Type B pancreatic cell (in vitro differentiated cells): ENCODE results near the gene NOL6. TPM values are rescaled to one million over a fixed set of nuclear protein-coding genes. Genes with fewer than 3 reads are reported as not detected.
"Not testable (repeated sequence)": the region's sequence is repeated elsewhere in the genome, so short reads cannot be mapped to it uniquely, and the experiment has no call there.

Experiments
- DNase-seq: peaks from one replicate; pipeline ENCODE4 v3.0.0; 2021; ENCODE audit warnings: mixed read lengths; ENCODE audit not compliant: unreplicated experiment; ENCODE audit errors: extremely low spot score
- H3K27ac Mint-ChIP-seq: 2 replicates; pipeline ENCODE4 v1.8.0; 2021; ENCODE audit warnings: mild to moderate bottlenecking, mixed read lengths
- H3K27me3 Mint-ChIP-seq: 2 replicates; pipeline ENCODE4 v1.8.0; 2021; ENCODE audit warnings: mixed read lengths
- H3K36me3 Mint-ChIP-seq: 2 replicates; pipeline ENCODE4 v1.8.0; 2021; ENCODE audit warnings: mixed read lengths
- H3K4me1 Mint-ChIP-seq: one replicate; pipeline ENCODE4 v1.8.0; 2021; ENCODE audit warnings: mixed read lengths; ENCODE audit not compliant: unreplicated experiment
- H3K4me3 Mint-ChIP-seq: 2 replicates; pipeline ENCODE4 v1.8.0; 2021; ENCODE audit warnings: mild to moderate bottlenecking, mixed read lengths
- H3K9me3 Mint-ChIP-seq: 2 replicates; pipeline ENCODE4 v1.8.0; 2021; ENCODE audit warnings: mixed read lengths
- total RNA-seq: library from RNA; stranded (reverse); gene quantifications from 2 replicates; pipeline ENCODE4 v1.2.1, GENCODE V29; 2021; ENCODE audit warnings: low replicate concordance
- TF ChIP-seq, protein P1 (sequence below): fragments of 200-600 bp; sonication (generic); conservative IDR thresholded peaks from 2 replicates; pipeline ENCODE4 v1.5.0; 2021; ENCODE audit warnings: antibody characterized with exemption, mild to moderate bottlenecking

Gene NOL6
- total RNA-seq, 1 donor from 2014 or later, result 39.2 TPM

GRCh38 chr9:33429256-33429985 lies 44.3 kb downstream of the NOL6 start:
- peaks cover 4% of the 10 kb centered on the region for H3K4me1 Mint-ChIP-seq
- no peak for DNase-seq
- no peaks in the 10 kb centered on the region for H3K36me3 Mint-ChIP-seq
- no peak overlapping the region for H3K4me3 Mint-ChIP-seq
- H3K27ac Mint-ChIP-seq, result no peak overlapping the region
- H3K9me3 Mint-ChIP-seq, result no peaks in the 10 kb centered on the region
- no peaks in the 10 kb centered on the region for H3K27me3 Mint-ChIP-seq
- TF ChIP-seq, protein P1, sequence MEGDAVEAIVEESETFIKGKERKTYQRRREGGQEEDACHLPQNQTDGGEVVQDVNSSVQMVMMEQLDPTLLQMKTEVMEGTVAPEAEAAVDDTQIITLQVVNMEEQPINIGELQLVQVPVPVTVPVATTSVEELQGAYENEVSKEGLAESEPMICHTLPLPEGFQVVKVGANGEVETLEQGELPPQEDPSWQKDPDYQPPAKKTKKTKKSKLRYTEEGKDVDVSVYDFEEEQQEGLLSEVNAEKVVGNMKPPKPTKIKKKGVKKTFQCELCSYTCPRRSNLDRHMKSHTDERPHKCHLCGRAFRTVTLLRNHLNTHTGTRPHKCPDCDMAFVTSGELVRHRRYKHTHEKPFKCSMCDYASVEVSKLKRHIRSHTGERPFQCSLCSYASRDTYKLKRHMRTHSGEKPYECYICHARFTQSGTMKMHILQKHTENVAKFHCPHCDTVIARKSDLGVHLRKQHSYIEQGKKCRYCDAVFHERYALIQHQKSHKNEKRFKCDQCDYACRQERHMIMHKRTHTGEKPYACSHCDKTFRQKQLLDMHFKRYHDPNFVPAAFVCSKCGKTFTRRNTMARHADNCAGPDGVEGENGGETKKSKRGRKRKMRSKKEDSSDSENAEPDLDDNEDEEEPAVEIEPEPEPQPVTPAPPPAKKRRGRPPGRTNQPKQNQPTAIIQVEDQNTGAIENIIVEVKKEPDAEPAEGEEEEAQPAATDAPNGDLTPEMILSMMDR, result no peak

GRCh38 chr9:33426843-33427293 lies 46.9 kb downstream of the NOL6 start:
- DNase-seq, result no peak
- Mint-ChIP-seq H3K9me3 (no peaks in the 10 kb centered on the region), H3K4me3 (no peak overlapping the region), H3K36me3 (no peaks in the 10 kb centered on the region), H3K27ac (no peak overlapping the region), H3K4me1 (no peaks in the 10 kb centered on the region), H3K27me3 (no peaks in the 10 kb centered on the region)
- TF ChIP-seq, protein P1, result no peak

DNA sequence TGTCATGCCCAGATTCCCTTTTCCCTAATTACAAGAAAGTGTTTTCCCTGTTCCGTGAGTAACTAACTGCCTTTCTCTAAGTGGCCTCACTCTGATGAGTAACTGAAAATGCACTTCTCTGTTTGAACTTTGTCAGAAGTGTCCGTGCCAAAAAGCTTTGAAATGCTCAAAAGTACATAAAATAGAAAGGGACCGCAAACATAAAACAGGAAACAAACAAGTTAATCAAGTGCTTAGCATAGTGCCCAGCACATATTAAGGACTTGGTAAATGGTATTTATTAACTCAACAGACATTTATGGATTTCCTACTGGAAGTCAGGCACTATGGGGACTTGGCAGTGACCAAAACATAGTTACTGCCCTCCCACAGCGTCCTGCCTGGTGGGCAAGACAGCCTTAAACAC lies 48.6 kb downstream of the NOL6 start:
- Mint-ChIP-seq H3K27me3 (peaks cover 3% of the 10 kb centered on the region), H3K27ac (no peak overlapping the region), H3K4me1 (no peaks in the 10 kb centered on the region), H3K36me3 (no peaks in the 10 kb centered on the region), H3K9me3 (no peaks in the 10 kb centered on the region), H3K4me3 (no peak overlapping the region)
- no peak for DNase-seq
- TF ChIP-seq, protein P1, result no peak

DNA sequence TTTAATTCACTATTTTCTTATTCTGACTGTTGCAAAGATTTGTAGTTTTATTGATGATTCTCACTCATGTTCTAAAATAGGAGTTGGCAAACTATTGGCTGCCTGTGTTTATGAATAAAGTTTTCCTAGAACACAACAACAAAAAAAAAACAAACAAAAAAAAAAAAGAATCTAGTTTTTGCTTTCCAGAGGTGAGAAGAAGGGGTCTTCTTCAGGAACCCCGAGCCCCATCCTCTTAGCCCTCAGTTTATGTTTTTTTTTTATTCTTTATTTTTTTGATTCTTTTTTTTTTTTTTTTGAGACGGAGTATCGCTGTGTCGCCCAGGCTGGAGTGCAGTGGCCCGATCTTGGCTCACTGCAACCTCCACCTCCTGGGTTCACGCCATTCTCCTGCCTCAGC lies 49.2 kb downstream of the NOL6 start:
- H3K4me1 Mint-ChIP-seq, H3K4me3 Mint-ChIP-seq, DNase-seq, H3K27ac Mint-ChIP-seq, H3K36me3 Mint-ChIP-seq, H3K27me3 Mint-ChIP-seq, H3K9me3 Mint-ChIP-seq: not testable (repeated sequence)

GRCh38 chr9:33424043-33424442 lies 49.7 kb downstream of the NOL6 start:
- H3K27me3 Mint-ChIP-seq, DNase-seq, H3K4me1 Mint-ChIP-seq, H3K36me3 Mint-ChIP-seq, H3K9me3 Mint-ChIP-seq, H3K4me3 Mint-ChIP-seq, H3K27ac Mint-ChIP-seq: not testable (repeated sequence)

- TF ChIP-seq, protein P1, result no peak
- Mint-ChIP-seq H3K27ac (no peak overlapping the region), H3K4me3 (no peak overlapping the region), H3K4me1 (peaks cover 13% of the 10 kb centered on the region), H3K9me3 (no peaks in the 10 kb centered on the region), H3K36me3 (no peaks in the 10 kb centered on the region), H3K27me3 (peaks cover 8% of the 10 kb centered on the region)
- DNase-seq, result no peak
Observed at GRCh38 chr9:33419708-33420303, 53.9 kb downstream of the NOL6 start.
